H1 (cell line): ENCODE results near the gene COG4.

Experiments used
- CTCF ChIP-seq, 3 experiments: IDR thresholded peaks; 1 replicate in 2 of 3; 2 replicates in 1 of 3; pipeline versions ENCODE4 v1.5.1 to v1.6.1; 2011; ENCODE audit warnings: low read length in 3 of 3, mild to moderate bottlenecking in 3 of 3, inconsistent platforms in 2 of 3, low read depth in 1 of 3, moderate library complexity in 1 of 3; ENCODE audit not compliant: insufficient read depth in 1 of 3; ENCODE audit errors: control extremely low read depth in 1 of 3
- EP300 ChIP-seq, 2 experiments: IDR thresholded peaks; 1 replicate in 1 of 2; 2 replicates in 1 of 2; pipeline ENCODE4 v1.6.1; 2011 to 2012; ENCODE audit warnings: low read depth in 2 of 2, low read length in 2 of 2, mild to moderate bottlenecking in 2 of 2, borderline replicate concordance in 1 of 2, inconsistent platforms in 1 of 2, moderate library complexity in 1 of 2
- GTF2F1 ChIP-seq: IDR thresholded peaks from 2 replicates; pipeline ENCODE4 v1.6.1; 2012; ENCODE audit warnings: low read depth, low read length, improper control_type of control experiment, borderline replicate concordance

- no peak for TF ChIP-seq CTCF (IDR thresholded peaks at IDR 0.05; ENCODE audit: control extremely low read depth in 1 of 3, insufficient read depth in 1 of 3, low read depth in 1 of 3, low read length in 3 of 3)
- TF ChIP-seq EP300 (IDR thresholded peaks at IDR 0.05; ENCODE audit: borderline replicate concordance in 1 of 2, low read depth in 2 of 2, low read length in 2 of 2): no peak
- no peak for TF ChIP-seq GTF2F1
Measured at GRCh38 chr16:70453117-70453891, 70.0 kb downstream of the COG4 start.
